ENCODE measurements around the gene PFKP. TPM values are rescaled to one million over a fixed set of nuclear protein-coding genes. Genes with fewer than 3 reads are reported as not detected.

Gene PFKP
- 435 and 622 TPM in 2 replicates for total RNA-seq

GRCh38 chr10:3067118-3067858 is at the start of gene PFKP:
TSS of gene PFKP (plus strand) at chr10:3067548. CDS start at chr10:3067596, 48 bp downstream.

DNA sequence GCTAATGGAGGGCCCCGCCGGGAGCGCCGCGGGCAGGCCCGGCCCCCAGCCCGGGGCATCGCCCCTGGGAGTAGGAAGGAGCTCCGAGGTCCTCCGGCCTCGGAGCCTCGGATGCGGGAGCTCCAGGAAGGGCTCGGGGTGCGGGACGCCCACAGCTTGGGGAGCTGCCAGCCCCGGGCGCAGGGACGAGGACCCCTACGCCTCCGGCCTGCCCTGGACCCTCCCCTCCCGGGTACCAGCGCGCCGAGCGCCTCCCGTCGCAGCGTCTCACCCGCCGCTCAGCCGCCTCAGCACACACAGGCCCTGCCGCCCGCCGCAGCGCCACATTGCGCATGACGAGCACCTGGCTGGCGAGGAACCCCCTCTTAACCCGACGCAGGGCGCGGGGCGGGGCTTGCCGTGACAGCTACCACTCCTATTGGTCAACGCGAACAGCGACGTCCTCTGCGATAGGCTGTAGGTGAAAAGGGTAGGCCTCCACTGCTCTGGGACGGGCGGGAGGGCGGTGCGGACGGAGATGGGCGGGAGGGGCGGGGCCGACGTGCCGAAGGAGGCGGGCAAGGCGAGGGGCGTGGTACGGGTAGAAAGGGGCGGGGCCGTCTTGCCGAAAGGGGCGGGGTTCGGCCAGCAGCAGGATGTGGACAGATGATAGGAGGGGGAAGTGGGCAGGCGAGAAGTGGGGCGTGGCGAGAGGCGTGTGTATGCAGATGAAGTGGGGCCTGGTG is 105.3 kb downstream of the PFKP start, which contains the start of gene PITRM1:
PITRM1 (minus strand) TSS at position 337 of the 725 bp plus-strand sequence; CDS start at position 327, 10 bp downstream.

Other genes with a start within 250 kb of the PFKP start
- gene PITRM1, start 105.2 kb downstream of the PFKP start, total RNA-seq: 68.0 and 73.2 TPM in 2 replicates

Measured in smooth muscle cell of the pulmonary artery (primary cell).